Trophoblast cell (in vitro differentiated cells and primary cell): Measurements from ENCODE around the gene CLDN5.

ENCODE experiments used
- DNase-seq, 2 donors: peaks; one replicate each; pipeline ENCODE4 v3.0.0-alpha.2; 2016
- H2AFZ ChIP-seq: 2 replicates; pipeline ENCODE4 v1.6.1; 2013; ENCODE audit warnings: low read length, moderate library complexity, mild to moderate bottlenecking; ENCODE audit not compliant: insufficient read depth, poor library complexity
- H2AK5ac ChIP-seq: 2 replicates; pipeline ENCODE4 v1.6.1; 2013; ENCODE audit warnings: mild to moderate bottlenecking, low read length
- H2BK120ac ChIP-seq: 2 replicates; pipeline ENCODE4 v1.6.1; 2013; ENCODE audit warnings: low read length, mild to moderate bottlenecking, moderate library complexity; ENCODE audit not compliant: insufficient read depth, poor library complexity
- H2BK12ac ChIP-seq: 2 replicates; pipeline ENCODE4 v1.6.1; 2013; ENCODE audit warnings: mild to moderate bottlenecking, low read length, moderate library complexity
- H2BK5ac ChIP-seq: 2 replicates; pipeline ENCODE4 v1.6.1; 2013; ENCODE audit warnings: low read length, low read depth, moderate library complexity, mild to moderate bottlenecking; ENCODE audit not compliant: poor library complexity
- H3K14ac ChIP-seq: 2 replicates; pipeline ENCODE4 v1.6.1; 2013; ENCODE audit warnings: mild to moderate bottlenecking, low read length
- H3K18ac ChIP-seq: 2 replicates; pipeline ENCODE4 v1.6.1; 2013; ENCODE audit warnings: mild to moderate bottlenecking, low read length
- H3K23ac ChIP-seq: 2 replicates; pipeline ENCODE4 v1.6.1; 2013; ENCODE audit warnings: low read length
- H3K27ac ChIP-seq: 2 replicates; pipeline ENCODE4 v1.5.1; 2013; ENCODE audit warnings: low read depth, mild to moderate bottlenecking, inconsistent platforms, low read length, moderate library complexity
- H3K27me3 ChIP-seq: 2 replicates; pipeline ENCODE4 v1.6.1; 2013; ENCODE audit warnings: inconsistent platforms, mild to moderate bottlenecking, low read length, moderate library complexity; ENCODE audit not compliant: insufficient read depth
- H3K36me3 ChIP-seq, 2 experiments: 1 replicate in 1 of 2; 2 replicates in 1 of 2; pipeline ENCODE4 v1.6.1; 2013; ENCODE audit warnings: low read length in 2 of 2, mild to moderate bottlenecking in 2 of 2, moderate library complexity in 1 of 2; ENCODE audit not compliant: insufficient read depth in 2 of 2, control insufficient read depth in 1 of 2
- H3K4ac ChIP-seq: 2 replicates; pipeline ENCODE4 v1.6.1; 2013; ENCODE audit warnings: low read depth, mild to moderate bottlenecking, low read length, moderate library complexity
- H3K4me1 ChIP-seq, 2 experiments: 1 replicate in 1 of 2; 2 replicates in 1 of 2; pipeline ENCODE4 v1.6.1; 2013; ENCODE audit warnings: low read length in 2 of 2, mild to moderate bottlenecking in 2 of 2, moderate library complexity in 1 of 2; ENCODE audit not compliant: insufficient read depth in 2 of 2, control insufficient read depth in 1 of 2
- H3K4me2 ChIP-seq: 2 replicates; pipeline ENCODE4 v1.6.1; 2013; ENCODE audit warnings: inconsistent platforms, mild to moderate bottlenecking, low read length, moderate library complexity
- H3K4me3 ChIP-seq: 2 replicates; pipeline ENCODE4 v1.5.1; 2013; ENCODE audit warnings: mild to moderate bottlenecking, low read depth, low read length, inconsistent platforms
- H3K79me1 ChIP-seq: one replicate; pipeline ENCODE4 v1.6.1; 2013; ENCODE audit warnings: low read length
- H3K79me2 ChIP-seq: 2 replicates; pipeline ENCODE4 v1.6.1; 2013; ENCODE audit warnings: low read length, mild to moderate bottlenecking; ENCODE audit not compliant: control insufficient read depth, insufficient read depth, poor library complexity
- H3K9ac ChIP-seq: 2 replicates; pipeline ENCODE4 v1.6.1; 2013; ENCODE audit warnings: mild to moderate bottlenecking, low read length
- H3K9me3 ChIP-seq: 2 replicates; pipeline ENCODE4 v1.6.1; 2013; ENCODE audit warnings: low read depth, mild to moderate bottlenecking, control low read depth, inconsistent platforms, low read length; ENCODE audit not compliant: insufficient read depth
- H4K12ac ChIP-seq: 2 replicates; pipeline ENCODE4 v1.6.1; 2013; ENCODE audit warnings: low read depth, mild to moderate bottlenecking, low read length, moderate library complexity
- H4K8ac ChIP-seq: 2 replicates; pipeline ENCODE4 v1.6.1; 2013; ENCODE audit warnings: low read depth, mild to moderate bottlenecking, low read length, moderate library complexity
- H4K91ac ChIP-seq: one replicate; pipeline ENCODE4 v1.6.1; 2013; ENCODE audit warnings: low read depth, mild to moderate bottlenecking, low read length, moderate library complexity
- WGBS: extraction: QIAGEN DNeasy Blood & Tissue Kit; methylation state at CpG from one replicate; pipeline ENCODE4 v1.1.7; 2013; ENCODE audit warnings: missing lambda C conversion rate; ENCODE audit not compliant: insufficient read length, insufficient coverage; ENCODE audit errors: extremely low coverage; 5-methylcytosine and 5-hydroxymethylcytosine counted together

The CLDN5 gene

DNA sequence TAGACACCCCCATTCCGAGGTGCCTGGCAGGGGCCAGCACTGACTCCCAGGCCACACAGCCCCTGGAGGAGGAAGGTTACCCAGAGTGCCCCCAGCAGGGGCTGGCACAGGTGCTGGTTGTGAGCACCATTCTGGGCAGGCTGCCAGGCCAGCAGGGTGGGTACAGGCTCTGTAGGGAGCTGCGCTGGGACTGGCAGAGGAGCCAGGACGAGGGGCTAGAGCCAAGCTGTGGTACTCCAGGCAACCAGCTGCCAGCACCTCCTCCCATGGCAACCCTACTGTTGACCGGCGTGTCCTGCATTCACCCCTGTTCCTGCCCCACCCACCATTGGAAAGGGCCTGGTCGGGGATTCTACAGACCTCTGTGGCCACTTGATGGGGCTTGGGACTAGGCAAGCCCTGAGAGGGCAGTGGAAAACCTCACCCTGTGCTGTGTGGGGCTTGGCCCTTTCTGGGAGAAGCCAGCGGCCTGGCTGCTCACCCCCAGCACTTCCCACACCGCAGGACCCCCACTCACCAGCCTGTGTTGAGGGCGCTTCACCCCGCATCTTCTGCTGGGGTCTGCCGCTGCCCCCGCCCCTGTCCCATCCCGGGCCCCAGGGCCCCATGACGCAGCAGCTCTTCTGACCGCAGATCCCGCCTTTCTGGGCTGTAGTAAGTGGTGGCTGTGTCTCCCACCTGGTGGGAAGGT is 1.9 kb downstream of the CLDN5 start:
- no peak overlapping the region for H3K4ac ChIP-seq
- peaks cover 7% of the 10 kb centered on the region for H3K9me3 ChIP-seq
- peaks cover 34% of the 10 kb centered on the region for H3K27me3 ChIP-seq
- H2BK5ac ChIP-seq: no peak overlapping the region
- no peaks in the 10 kb centered on the region for H3K79me2 ChIP-seq
- no peak overlapping the region for H4K91ac ChIP-seq
- H3K79me1 ChIP-seq: no peaks in the 10 kb centered on the region
- peaks cover 13 to 16% of the 10 kb centered on the region in 2 experiments for H3K36me3 ChIP-seq
- no peak overlapping the region for H3K14ac ChIP-seq
- no peak for DNase-seq
- no peak overlapping the region for H3K4me2 ChIP-seq
- no peak overlapping the region for H3K9ac ChIP-seq
- no peak overlapping the region for H2AK5ac ChIP-seq
- H4K12ac ChIP-seq: no peak overlapping the region
- H3K27ac ChIP-seq: no peak overlapping the region
- H3K4me1 ChIP-seq: peaks cover 11% of the 10 kb centered on the region in 2 experiments
- no peak overlapping the region for H2BK120ac ChIP-seq
- no CpG with 5 or more reads among the region's 16 CpGs for WGBS
- H3K18ac ChIP-seq: no peak overlapping the region
- no peak overlapping the region for H2AFZ ChIP-seq
- no peak overlapping the region for H3K4me3 ChIP-seq
- H2BK12ac ChIP-seq: no peak overlapping the region
- H4K8ac ChIP-seq: no peak overlapping the region
- no peak overlapping the region for H3K23ac ChIP-seq

DNA sequence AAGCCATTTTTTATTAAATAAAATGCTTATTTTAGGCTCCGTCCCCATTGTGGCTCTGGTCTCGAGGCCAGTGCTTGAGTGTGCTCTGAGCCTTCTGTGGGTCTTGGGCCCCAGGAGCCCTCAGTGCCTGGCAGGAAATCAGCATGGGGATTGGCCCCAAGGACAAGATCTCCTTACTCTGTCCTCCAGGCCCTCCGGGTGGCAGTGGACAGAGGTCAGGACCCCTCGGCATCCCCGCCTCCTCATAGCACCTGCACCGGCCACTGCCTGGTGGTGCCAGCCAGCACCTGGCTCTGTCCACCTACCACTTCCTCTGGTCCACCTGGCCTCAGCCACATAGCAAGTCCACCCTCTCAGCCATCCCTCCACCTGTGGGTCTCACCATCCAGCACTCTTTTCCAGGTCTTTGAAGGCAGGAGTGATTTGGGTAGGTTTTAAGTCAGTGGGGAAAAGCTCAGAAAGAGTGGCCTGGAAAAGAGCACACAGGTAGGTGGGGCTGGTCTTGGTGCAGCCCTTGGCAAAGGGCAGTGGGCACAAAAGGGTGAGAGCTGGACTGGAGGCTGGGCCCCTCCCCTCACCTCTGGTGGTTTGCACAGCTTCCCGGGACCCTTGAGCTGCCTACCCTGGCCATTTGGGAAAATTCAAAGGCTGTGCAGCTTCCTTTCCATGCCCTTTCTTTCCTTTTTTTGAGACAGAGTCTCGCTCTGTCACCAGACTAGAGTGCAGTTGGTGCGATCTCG is 3.5 kb downstream of the CLDN5 start:
- Histone ChIP-seq H3K79me2 (no peaks in the 10 kb centered on the region), H3K4me1 (peaks cover 11% of the 10 kb centered on the region in 2 experiments), H3K4me3 (no peak overlapping the region), H3K9me3 (peaks cover 7% of the 10 kb centered on the region), H3K27ac (no peak overlapping the region), H3K4ac (no peak overlapping the region), H3K23ac (no peak overlapping the region), H3K14ac (no peak overlapping the region), H2AK5ac (no peak overlapping the region), H3K9ac (no peak overlapping the region), H4K91ac (no peak overlapping the region), H3K18ac (no peak overlapping the region), H4K8ac (no peak overlapping the region), H3K36me3 (peaks cover 25 to 27% of the 10 kb centered on the region in 2 experiments), H3K4me2 (no peak overlapping the region), H2BK120ac (no peak overlapping the region), H2AFZ (no peak overlapping the region), H4K12ac (no peak overlapping the region), H2BK12ac (no peak overlapping the region), H3K79me1 (no peaks in the 10 kb centered on the region), H2BK5ac (no peak overlapping the region), H3K27me3 (peaks cover 33% of the 10 kb centered on the region)
- WGBS: no CpG with 5 or more reads among the region's 10 CpGs
- DNase-seq: no peak

DNA sequence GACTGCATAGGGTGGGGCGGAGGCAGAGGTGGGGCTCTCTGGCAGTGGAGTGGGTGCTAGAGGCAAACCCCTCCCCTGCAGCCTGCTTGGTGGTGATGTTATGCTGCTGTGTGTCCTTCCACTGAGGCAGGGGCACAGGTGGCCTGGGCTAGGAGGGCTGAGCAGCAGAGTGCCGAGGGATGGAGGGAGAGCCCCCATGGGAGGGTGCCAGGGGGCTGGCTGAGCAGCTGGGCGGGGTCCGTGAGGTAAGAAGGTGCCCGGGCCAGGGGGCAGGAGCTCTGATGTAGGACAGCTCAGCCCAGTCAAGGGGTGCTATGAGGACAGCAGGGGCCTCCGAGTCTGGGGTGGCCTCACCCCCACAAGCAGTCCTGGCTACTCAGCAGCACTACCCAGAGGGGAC is 4.2 kb downstream of the CLDN5 start:
- Histone ChIP-seq H2BK5ac (no peak overlapping the region), H3K4me1 (peaks cover 11% of the 10 kb centered on the region in 2 experiments), H3K4me3 (no peak overlapping the region), H3K4ac (no peak overlapping the region), H3K9ac (no peak overlapping the region), H3K23ac (no peak overlapping the region), H4K12ac (no peak overlapping the region), H3K79me1 (no peaks in the 10 kb centered on the region), H3K36me3 (peaks cover 31 to 35% of the 10 kb centered on the region in 2 experiments), H3K18ac (no peak overlapping the region), H4K8ac (no peak overlapping the region), H4K91ac (no peak overlapping the region), H3K4me2 (no peak overlapping the region), H3K27ac (no peak overlapping the region), H2BK12ac (no peak overlapping the region), H3K79me2 (no peaks in the 10 kb centered on the region), H2AK5ac (no peak overlapping the region), H3K9me3 (peaks cover 5% of the 10 kb centered on the region), H3K27me3 (peaks cover 27% of the 10 kb centered on the region), H3K14ac (no peak overlapping the region), H2BK120ac (no peak overlapping the region), H2AFZ (no peak overlapping the region)
- WGBS: no CpG with 5 or more reads among the region's 6 CpGs
- no peak for DNase-seq

DNA sequence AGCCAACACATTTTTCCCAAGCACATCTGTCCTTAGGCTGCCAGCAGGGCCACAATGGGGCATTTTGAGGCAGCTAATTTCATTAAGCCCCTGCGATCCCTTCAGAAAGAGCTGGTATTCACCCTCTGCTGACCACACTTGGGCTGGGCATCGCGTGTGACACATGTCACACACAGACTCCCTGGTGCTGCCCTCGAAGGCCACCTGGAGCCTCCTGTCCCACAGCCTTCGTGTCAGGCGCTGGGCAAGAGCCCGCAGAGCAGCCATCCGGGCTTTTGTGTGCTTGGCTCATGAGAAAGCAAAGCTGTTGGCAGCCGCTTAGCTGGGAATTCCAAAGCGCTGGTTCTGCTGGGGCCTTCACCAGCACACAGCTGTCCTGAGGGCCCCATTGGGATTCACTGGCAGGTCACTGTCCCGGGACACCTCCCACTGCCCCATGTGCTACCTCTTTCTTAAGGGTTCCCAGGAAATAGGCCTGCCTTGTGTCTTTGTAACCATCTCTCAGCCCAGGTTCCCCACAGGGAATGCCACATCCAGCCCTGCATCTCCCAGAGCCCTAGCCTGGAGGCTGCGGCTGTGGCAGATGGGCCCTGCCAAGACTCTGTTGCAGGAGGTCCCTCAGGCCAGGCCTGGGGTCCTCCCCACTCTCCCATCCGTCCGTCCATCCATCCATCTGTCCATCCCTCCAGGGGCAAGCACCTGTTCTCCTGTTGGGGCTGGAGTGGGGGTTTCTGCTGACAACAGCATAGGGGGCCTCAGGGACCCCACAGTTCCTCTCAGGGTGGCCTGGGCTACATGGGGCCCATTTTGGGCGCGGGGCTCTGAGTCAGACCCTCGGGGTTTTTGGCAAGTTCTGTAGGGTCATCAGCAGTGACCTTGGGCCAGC is 4.9 kb downstream of the CLDN5 start:
- H4K91ac ChIP-seq: no peak overlapping the region
- H4K12ac ChIP-seq: no peak overlapping the region
- no peak overlapping the region for H3K14ac ChIP-seq
- H3K4ac ChIP-seq: no peak overlapping the region
- DNase-seq: no peak
- no peak overlapping the region for H2BK5ac ChIP-seq
- H4K8ac ChIP-seq: no peak overlapping the region
- no CpG with 5 or more reads among the region's 17 CpGs for WGBS
- H3K9ac ChIP-seq: no peak overlapping the region
- no peak overlapping the region for H2BK120ac ChIP-seq
- no peak overlapping the region for H3K4me2 ChIP-seq
- no peaks in the 10 kb centered on the region for H3K79me2 ChIP-seq
- H3K18ac ChIP-seq: no peak overlapping the region
- H3K36me3 ChIP-seq: peaks cover 36 to 40% of the 10 kb centered on the region in 2 experiments
- no peak overlapping the region for H2BK12ac ChIP-seq
- H2AK5ac ChIP-seq: no peak overlapping the region
- H3K4me1 ChIP-seq: peaks cover 7 to 9% of the 10 kb centered on the region in 2 experiments
- H3K9me3 ChIP-seq: peaks cover 5% of the 10 kb centered on the region
- no peak overlapping the region for H3K4me3 ChIP-seq
- H3K27ac ChIP-seq: no peak overlapping the region
- H3K79me1 ChIP-seq: no peaks in the 10 kb centered on the region
- no peak overlapping the region for H2AFZ ChIP-seq
- H3K27me3 ChIP-seq: peaks cover 19% of the 10 kb centered on the region
- no peak overlapping the region for H3K23ac ChIP-seq
